ENCODE measurements around the gene LUZP2. TPM values are rescaled to one million over a fixed set of nuclear protein-coding genes. Genes with fewer than 3 reads are reported as not detected.

The LUZP2 gene
- total and polyA plus RNA-seq, 2 of the 8 experiments (the other 6 are each of a cell fraction or from before 2014, with no cell fraction given): 0.79 to 1.5 TPM

- Histone ChIP-seq H3K18ac (ENCODE audit: extremely low read depth, low read length) (no peak overlapping the region), H4K8ac (ENCODE audit: extremely low read depth, insufficient read depth, low read length) (no peak overlapping the region), H3K27me3 (replicated peaks in 1 of 4; ENCODE audit: control insufficient read depth in 3 of 4, extremely low read depth in 1 of 4, insufficient read depth in 3 of 4, low read length in 3 of 4) (no peaks in the 10 kb centered on the region), H3K14ac (ENCODE audit: insufficient read length) (no peak overlapping the region), H2AK5ac (ENCODE audit: low read depth, low read length) (no peak overlapping the region), H3K79me1 (ENCODE audit: low read depth, low read length) (no peaks in the 10 kb centered on the region), H3K4me2 (ENCODE audit: insufficient read depth in 1 of 2, low read depth in 2 of 2, low read length in 2 of 2) (no peak overlapping the region), H3K56ac (replicated peaks; ENCODE audit: insufficient read length, low read depth, low read length) (no peak overlapping the region), H3K9ac (replicated peaks in 1 of 4; ENCODE audit: extremely low read depth in 1 of 4, low read depth in 3 of 4, low read length in 3 of 4) (no peak overlapping the region), H2AFZ (ENCODE audit: low read length) (no peak overlapping the region), H3K23me2 (ENCODE audit: low read depth, low read length) (no peaks in the 10 kb centered on the region), H2BK15ac (ENCODE audit: low read length) (no peak overlapping the region), H3K4me3 (ENCODE audit: extremely low read depth in 1 of 4, insufficient read depth in 2 of 4, low read depth in 3 of 4, low read length in 4 of 4) (no peak overlapping the region), H2BK12ac (ENCODE audit: low read depth, low read length) (no peak overlapping the region), H4K5ac (ENCODE audit: insufficient read length, low read depth, low read length) (no peak overlapping the region), H4K20me1 (replicated peaks in 1 of 2; ENCODE audit: control insufficient read depth in 1 of 2, insufficient read depth in 2 of 2, low read length in 2 of 2) (no peaks in the 10 kb centered on the region), H2BK5ac (ENCODE audit: low read depth, low read length) (no peak overlapping the region), H3K4ac (replicated peaks; ENCODE audit: insufficient read length, low read depth, low read length) (no peak overlapping the region), H2BK120ac (replicated peaks; ENCODE audit: low read depth, low read length) (no peak overlapping the region), H3K4me1 (replicated peaks in 1 of 4; ENCODE audit: control insufficient read depth in 3 of 4, insufficient read depth in 4 of 4, low read length in 3 of 4) (no peaks in the 10 kb centered on the region; a peak in 1 of 7 replicates), H3K79me2 (ENCODE audit: control insufficient read depth in 1 of 2, insufficient read depth in 2 of 2, low read length in 2 of 2) (no peaks in the 10 kb centered on the region), H3K27ac (ENCODE audit: low read depth, low read length) (no peak overlapping the region), H2BK20ac (ENCODE audit: low read length) (no peak overlapping the region), H4K91ac (replicated peaks; ENCODE audit: insufficient read length, low read length) (no peak overlapping the region), H3K23ac (ENCODE audit: insufficient read length) (no peak overlapping the region), H3K36me3 (ENCODE audit: control insufficient read depth in 2 of 4, insufficient read depth in 4 of 4, low read length in 3 of 4) (no peaks in the 10 kb centered on the region), H3K9me3 (ENCODE audit: insufficient read depth in 2 of 2, low read depth in 1 of 2, low read length in 1 of 2) (no peaks in the 10 kb centered on the region)
- whole genome bisulfite sequencing, 2 experiments (ENCODE audit: extremely low coverage in 1 of 2, insufficient coverage in 1 of 2, insufficient read length in 1 of 2, insufficient replicate concordance in 2 of 2, low coverage in 1 of 2, low lambda C conversion rate in 2 of 2, missing lambda C conversion rate in 1 of 2): 79% methylated on average over 1 of the region's 1 CpG; no CpG with 5 or more reads in 1 of the 2 experiments
- TF ChIP-seq SP4 (IDR thresholded peaks at IDR 0.05; ENCODE audit: low read length) (no peak), SUZ12 (IDR thresholded peaks at IDR 0.05; ENCODE audit: low read length) (no peak), CEBPB (IDR thresholded peaks at IDR 0.05; ENCODE audit: low read depth, low read length) (no peak), TEAD4 (IDR thresholded peaks at IDR 0.05; ENCODE audit: low read depth, low read length) (no peak), EGR1 (IDR thresholded peaks at IDR 0.05; ENCODE audit: borderline replicate concordance, low read depth, low read length) (no peak), FOSL1 (IDR thresholded peaks at IDR 0.05; ENCODE audit: insufficient read depth, low read depth, low read length) (no peak), BRCA1 (IDR thresholded peaks at IDR 0.05; ENCODE audit: low read depth, low read length) (no peak), RNF2 (IDR thresholded peaks at IDR 0.05; ENCODE audit: borderline replicate concordance, low read depth, low read length, missing control alignments, poor library complexity, severe bottlenecking) (no peak), RBBP5 (IDR thresholded peaks at IDR 0.05; ENCODE audit: borderline replicate concordance, low read depth, low read length) (no peak), POU5F1 (IDR thresholded peaks at IDR 0.05; ENCODE audit: low read depth, low read length) (no peak)
- DNase-seq (ENCODE audit: low read depth in 1 of 2, low spot score in 2 of 2) (no peak), FAIRE-seq (no peak)
- ChIA-PET CTCF (ENCODE audit: partially characterized antibody) (no interaction called here), POLR2A (ENCODE audit: partially characterized antibody) (no interaction called here)
Observed at GRCh38 chr11:24731554-24731953, 234.7 kb downstream of the LUZP2 start.

Data from H1 (cell line).